ENCODE measurements around the gene TAOK2.

DNA sequence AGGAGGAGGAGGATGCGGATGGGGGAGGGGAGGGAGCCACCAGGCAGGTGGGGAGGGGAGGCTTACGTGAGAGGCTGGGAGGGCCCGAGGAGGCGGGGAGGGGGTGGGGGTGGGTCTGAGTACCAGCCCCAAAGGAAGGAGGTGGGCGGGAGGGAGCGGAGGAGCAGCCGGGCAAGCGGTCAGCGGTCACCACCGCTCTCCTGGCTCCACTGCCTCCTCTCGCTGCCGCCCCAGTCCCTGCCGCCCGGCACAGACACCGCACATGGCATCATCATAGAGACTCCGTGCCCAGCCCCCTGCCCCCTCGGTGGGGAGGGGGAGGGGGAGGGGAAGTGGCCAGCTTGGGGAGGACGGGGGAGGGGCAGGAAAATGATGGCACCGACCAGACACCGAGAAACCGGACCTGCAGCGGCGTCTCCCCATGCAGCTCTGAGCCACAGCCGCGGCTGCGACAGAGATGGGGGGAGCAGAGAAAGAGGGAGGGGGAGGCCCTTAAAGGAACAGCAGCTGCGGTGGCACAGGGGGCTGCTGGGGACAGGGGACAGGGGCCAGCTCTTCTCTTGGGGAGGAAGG, 57.3 kb downstream of the TAOK2 start, which contains the start of gene TLCD3B:
- TF ChIP-seq SIN3A (IDR thresholded peaks at IDR 0.05; ENCODE audit: borderline replicate concordance, insufficient read depth, low read depth, low read length) (no peak), POLR2AphosphoS5 (IDR thresholded peaks at IDR 0.05; ENCODE audit: low read depth, low read length) (no peak)

Measured in Panc1 (cell line).